ENCODE data around the gene CDC42EP5.
"Not testable (repeated sequence)": the region's sequence is repeated elsewhere in the genome, so short reads cannot be mapped to it uniquely, and the experiment has no call there.

CDC42EP5 gene

GRCh38 chr19:54448774-54449700 lies 24.1 kb downstream of the CDC42EP5 start, which contains the start of gene LENG8:
TSS of gene LENG8 (plus strand) at chr19:54449199. CDS start at chr19:54451345, 2,146 bp downstream.
- peak within 1 kb of the TSS; percentile 86 to 97 for H3K9ac ChIP-seq (ENCODE audit: low read depth in 1 of 2, low read length in 2 of 2)
- peak within 1 kb of the TSS; percentile 91 to 96 for H3K4me3 ChIP-seq (ENCODE audit: low read length in 2 of 2)
- no peaks in the 10 kb centered on the region for H3K9me3 ChIP-seq (ENCODE audit: control insufficient read depth in 2 of 2, low read length in 2 of 2)
- peaks cover 29 to 30% of the 10 kb centered on the region in 2 donors for H3K4me1 ChIP-seq (ENCODE audit: control insufficient read depth in 2 of 2, insufficient read depth in 2 of 2, low read length in 2 of 2)
- H3K27ac ChIP-seq (ENCODE audit: low read depth in 2 of 2, low read length in 2 of 2): peak within 1 kb of the TSS; percentile 97 to 99
- no peaks in the 10 kb centered on the region for H3K27me3 ChIP-seq (ENCODE audit: control insufficient read depth in 2 of 2, insufficient read depth in 2 of 2, low read length in 2 of 2)
- peaks cover 23 to 32% of the 10 kb centered on the region in 2 donors for H3K36me3 ChIP-seq (ENCODE audit: control insufficient read depth in 2 of 2, insufficient read depth in 2 of 2, low read length in 2 of 2)

DNA sequence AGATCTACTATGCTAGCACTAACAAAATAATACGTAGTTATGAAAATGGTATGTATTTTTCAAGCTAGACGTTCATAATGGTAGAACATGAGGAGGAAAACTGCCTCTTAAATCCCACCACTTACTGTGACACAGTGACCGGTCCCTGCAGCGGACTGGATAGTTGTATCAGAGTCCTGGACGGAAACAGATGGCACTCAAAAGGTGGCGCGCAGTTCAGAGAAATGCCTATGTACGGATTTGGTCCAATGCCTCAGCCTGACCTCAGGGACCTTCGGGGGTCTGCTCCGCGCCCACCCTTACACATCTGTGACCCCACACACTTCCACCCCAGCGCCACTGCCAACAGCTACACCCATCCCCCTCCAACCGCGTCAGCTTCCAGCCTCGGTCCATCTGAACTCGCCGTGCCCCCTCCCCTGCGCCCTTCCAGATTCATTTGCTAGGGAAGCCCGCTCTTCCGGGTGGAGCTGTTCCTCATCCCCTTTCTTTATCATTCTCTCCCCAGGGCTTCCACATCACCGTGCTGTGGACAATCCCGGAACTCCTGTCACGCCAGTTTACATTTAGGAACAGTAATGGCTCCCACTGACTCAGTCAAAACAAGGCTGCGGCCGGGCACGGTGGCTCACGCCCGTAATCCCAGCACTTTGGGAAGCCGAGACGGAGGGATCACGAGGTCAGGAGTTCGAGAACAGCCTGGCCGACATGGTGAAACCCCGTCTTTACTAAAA lies 24.9 kb downstream of the CDC42EP5 start:
- Histone ChIP-seq H3K4me3 (ENCODE audit: low read length in 2 of 2) (peak overlapping the region; percentile 91 to 96), H3K36me3 (ENCODE audit: control insufficient read depth in 2 of 2, insufficient read depth in 2 of 2, low read length in 2 of 2) (peaks cover 15 to 24% of the 10 kb centered on the region in 2 donors), H3K9me3 (ENCODE audit: control insufficient read depth in 2 of 2, low read length in 2 of 2) (no peaks in the 10 kb centered on the region), H3K9ac (ENCODE audit: low read depth in 1 of 2, low read length in 2 of 2) (peak overlapping the region; percentile 86 to 97), H3K4me1 (ENCODE audit: control insufficient read depth in 2 of 2, insufficient read depth in 2 of 2, low read length in 2 of 2) (peaks cover 29 to 30% of the 10 kb centered on the region in 2 donors), H3K27ac (ENCODE audit: low read depth in 2 of 2, low read length in 2 of 2) (peak overlapping the region; percentile 97 to 99), H3K27me3 (ENCODE audit: control insufficient read depth in 2 of 2, insufficient read depth in 2 of 2, low read length in 2 of 2) (no peaks in the 10 kb centered on the region)

GRCh38 chr19:54446349-54446748 lies 26.7 kb downstream of the CDC42EP5 start:
- peaks cover 24 to 30% of the 10 kb centered on the region in 2 donors for H3K4me1 ChIP-seq (ENCODE audit: control insufficient read depth in 2 of 2, insufficient read depth in 2 of 2, low read length in 2 of 2)
- H3K9me3 ChIP-seq (ENCODE audit: control insufficient read depth in 2 of 2, low read length in 2 of 2); H3K4me3 ChIP-seq (ENCODE audit: low read length in 2 of 2); H3K27ac ChIP-seq (ENCODE audit: low read depth in 2 of 2, low read length in 2 of 2); H3K9ac ChIP-seq (ENCODE audit: low read depth in 1 of 2, low read length in 2 of 2); H3K36me3 ChIP-seq (ENCODE audit: control insufficient read depth in 2 of 2, insufficient read depth in 2 of 2, low read length in 2 of 2); H3K27me3 ChIP-seq (ENCODE audit: control insufficient read depth in 2 of 2, insufficient read depth in 2 of 2, low read length in 2 of 2): not testable (repeated sequence)

DNA sequence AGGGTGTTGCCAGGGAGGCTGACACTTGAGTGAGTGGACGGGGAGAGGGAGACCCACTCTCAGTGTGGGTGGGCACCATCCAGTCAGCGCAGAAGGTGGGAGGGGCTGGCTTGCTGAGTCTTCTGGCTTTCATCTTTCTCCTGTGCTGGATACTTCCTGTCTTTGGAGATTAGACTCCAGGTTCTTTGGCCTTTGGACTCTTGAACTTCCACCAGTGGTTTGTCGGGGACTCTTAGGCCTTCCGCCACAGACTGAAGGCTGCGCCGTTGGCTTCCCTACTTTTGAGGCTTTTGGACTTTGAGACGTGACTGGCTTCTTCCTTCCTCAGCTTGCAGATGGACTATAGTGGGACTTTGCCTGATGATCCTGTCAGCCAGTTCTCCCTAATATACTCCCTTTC lies 28.4 kb downstream of the CDC42EP5 start:
- Histone ChIP-seq H3K27ac (ENCODE audit: low read depth in 2 of 2, low read length in 2 of 2) (peak overlapping the region in 1 of 2 donors; percentile 32), H3K27me3 (ENCODE audit: control insufficient read depth in 2 of 2, insufficient read depth in 2 of 2, low read length in 2 of 2) (no peaks in the 10 kb centered on the region), H3K4me3 (ENCODE audit: low read length in 2 of 2) (no peak overlapping the region), H3K9ac (ENCODE audit: low read depth in 1 of 2, low read length in 2 of 2) (no peak overlapping the region), H3K36me3 (ENCODE audit: control insufficient read depth in 2 of 2, insufficient read depth in 2 of 2, low read length in 2 of 2) (peaks cover 0 to 5% of the 10 kb centered on the region in 2 donors), H3K9me3 (ENCODE audit: control insufficient read depth in 2 of 2, low read length in 2 of 2) (no peaks in the 10 kb centered on the region), H3K4me1 (ENCODE audit: control insufficient read depth in 2 of 2, insufficient read depth in 2 of 2, low read length in 2 of 2) (peaks cover 8 to 14% of the 10 kb centered on the region in 2 donors)

- H3K27me3 ChIP-seq (ENCODE audit: control insufficient read depth in 2 of 2, insufficient read depth in 2 of 2, low read length in 2 of 2): no peaks in the 10 kb centered on the region
- no peak overlapping the region for H3K4me3 ChIP-seq (ENCODE audit: low read length in 2 of 2)
- no peaks in the 10 kb centered on the region for H3K9me3 ChIP-seq (ENCODE audit: control insufficient read depth in 2 of 2, low read length in 2 of 2)
- no peak overlapping the region for H3K27ac ChIP-seq (ENCODE audit: low read depth in 2 of 2, low read length in 2 of 2)
- H3K9ac ChIP-seq (ENCODE audit: low read depth in 1 of 2, low read length in 2 of 2): no peak overlapping the region
- peaks cover 0 to 8% of the 10 kb centered on the region in 2 donors for H3K36me3 ChIP-seq (ENCODE audit: control insufficient read depth in 2 of 2, insufficient read depth in 2 of 2, low read length in 2 of 2)
- H3K4me1 ChIP-seq (ENCODE audit: control insufficient read depth in 2 of 2, insufficient read depth in 2 of 2, low read length in 2 of 2): peaks cover 5 to 6% of the 10 kb centered on the region in 2 donors
Measured at GRCh38 chr19:54440641-54441040, 32.5 kb downstream of the CDC42EP5 start.

- H3K27ac ChIP-seq (ENCODE audit: low read depth in 2 of 2, low read length in 2 of 2): no peak overlapping the region
- no peak overlapping the region for H3K9ac ChIP-seq (ENCODE audit: low read depth in 1 of 2, low read length in 2 of 2)
- peaks cover 0 to 3% of the 10 kb centered on the region in 2 donors for H3K4me1 ChIP-seq (ENCODE audit: control insufficient read depth in 2 of 2, insufficient read depth in 2 of 2, low read length in 2 of 2)
- H3K27me3 ChIP-seq (ENCODE audit: control insufficient read depth in 2 of 2, insufficient read depth in 2 of 2, low read length in 2 of 2): peaks cover 0 to 3% of the 10 kb centered on the region in 2 donors
- H3K4me3 ChIP-seq (ENCODE audit: low read length in 2 of 2): no peak overlapping the region
- peaks cover 0 to 8% of the 10 kb centered on the region in 2 donors for H3K36me3 ChIP-seq (ENCODE audit: control insufficient read depth in 2 of 2, insufficient read depth in 2 of 2, low read length in 2 of 2)
- H3K9me3 ChIP-seq (ENCODE audit: control insufficient read depth in 2 of 2, low read length in 2 of 2): no peaks in the 10 kb centered on the region
Measured at GRCh38 chr19:54439174-54439851, 33.8 kb downstream of the CDC42EP5 start.

DNA sequence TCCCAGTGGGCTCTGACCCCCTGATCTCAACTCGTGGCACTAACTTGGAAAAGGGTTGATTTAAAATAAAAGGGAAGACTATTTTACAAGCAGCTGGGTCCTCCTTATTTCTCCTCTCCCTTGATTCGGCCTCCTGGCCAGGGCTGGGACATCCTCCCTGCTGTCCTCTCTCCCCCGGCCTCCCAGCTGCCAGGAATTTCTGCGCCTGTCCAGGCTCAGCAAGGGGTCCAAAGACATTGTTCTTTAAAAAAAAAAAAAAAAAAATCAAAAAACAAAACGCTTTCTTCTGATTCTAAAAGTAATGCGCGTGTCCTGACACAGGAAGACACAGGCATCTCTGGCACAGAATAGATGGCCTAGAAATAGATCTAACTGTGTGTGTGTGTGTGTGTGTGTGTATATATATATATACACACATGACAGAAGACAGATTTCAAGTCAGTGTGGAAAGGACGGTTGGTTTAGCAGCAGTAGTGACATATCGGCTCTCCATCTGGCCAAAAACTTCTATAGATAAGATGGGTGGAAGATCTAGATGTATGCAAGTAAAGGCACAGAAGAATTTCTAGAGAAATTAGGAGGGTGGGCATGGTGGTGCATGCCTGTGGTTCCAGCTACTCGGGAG lies 36.4 kb downstream of the CDC42EP5 start:
- H3K27ac ChIP-seq (ENCODE audit: low read depth in 2 of 2, low read length in 2 of 2): no peak overlapping the region
- peaks cover 0 to 8% of the 10 kb centered on the region in 2 donors for H3K36me3 ChIP-seq (ENCODE audit: control insufficient read depth in 2 of 2, insufficient read depth in 2 of 2, low read length in 2 of 2)
- no peaks in the 10 kb centered on the region for H3K9me3 ChIP-seq (ENCODE audit: control insufficient read depth in 2 of 2, low read length in 2 of 2)
- no peak overlapping the region for H3K9ac ChIP-seq (ENCODE audit: low read depth in 1 of 2, low read length in 2 of 2)
- H3K4me1 ChIP-seq (ENCODE audit: control insufficient read depth in 2 of 2, insufficient read depth in 2 of 2, low read length in 2 of 2): peaks cover 0 to 3% of the 10 kb centered on the region in 2 donors
- H3K4me3 ChIP-seq (ENCODE audit: low read length in 2 of 2): no peak overlapping the region
- peaks cover 7% of the 10 kb centered on the region in 2 donors for H3K27me3 ChIP-seq (ENCODE audit: control insufficient read depth in 2 of 2, insufficient read depth in 2 of 2, low read length in 2 of 2)

DNA sequence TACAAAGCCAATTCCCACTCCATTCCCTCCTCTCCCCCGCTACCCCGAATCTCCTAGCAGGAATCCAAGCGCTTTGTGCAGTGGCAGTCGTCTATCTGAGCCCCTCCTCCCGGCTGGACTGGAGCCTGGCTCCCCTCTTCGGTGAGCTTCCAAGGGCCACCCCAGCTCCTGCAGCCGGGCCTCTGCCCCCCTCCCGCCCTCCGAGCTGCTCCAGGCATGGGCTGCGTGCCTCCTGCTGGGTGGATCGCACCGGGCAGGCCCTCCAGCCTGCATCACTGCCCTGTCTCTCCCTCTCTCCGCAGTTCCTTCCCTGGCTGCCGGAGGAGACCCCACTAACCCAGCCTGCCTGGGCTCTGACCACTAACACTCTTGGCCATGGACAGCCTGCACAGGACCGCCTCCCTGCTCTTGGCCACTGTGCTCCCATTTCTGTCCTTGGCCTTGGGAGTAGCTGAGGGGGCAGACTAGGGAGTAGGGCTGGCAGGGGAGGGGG lies 37.0 kb downstream of the CDC42EP5 start:
- Histone ChIP-seq H3K27me3 (ENCODE audit: control insufficient read depth in 2 of 2, insufficient read depth in 2 of 2, low read length in 2 of 2) (peaks cover 7 to 10% of the 10 kb centered on the region in 2 donors), H3K4me3 (ENCODE audit: low read length in 2 of 2) (no peak overlapping the region), H3K9me3 (ENCODE audit: control insufficient read depth in 2 of 2, low read length in 2 of 2) (no peaks in the 10 kb centered on the region), H3K9ac (ENCODE audit: low read depth in 1 of 2, low read length in 2 of 2) (no peak overlapping the region), H3K36me3 (ENCODE audit: control insufficient read depth in 2 of 2, insufficient read depth in 2 of 2, low read length in 2 of 2) (peaks cover 0 to 8% of the 10 kb centered on the region in 2 donors), H3K4me1 (ENCODE audit: control insufficient read depth in 2 of 2, insufficient read depth in 2 of 2, low read length in 2 of 2) (peaks cover under 1 to 3% of the 10 kb centered on the region in 2 donors), H3K27ac (ENCODE audit: low read depth in 2 of 2, low read length in 2 of 2) (no peak overlapping the region)

DNA sequence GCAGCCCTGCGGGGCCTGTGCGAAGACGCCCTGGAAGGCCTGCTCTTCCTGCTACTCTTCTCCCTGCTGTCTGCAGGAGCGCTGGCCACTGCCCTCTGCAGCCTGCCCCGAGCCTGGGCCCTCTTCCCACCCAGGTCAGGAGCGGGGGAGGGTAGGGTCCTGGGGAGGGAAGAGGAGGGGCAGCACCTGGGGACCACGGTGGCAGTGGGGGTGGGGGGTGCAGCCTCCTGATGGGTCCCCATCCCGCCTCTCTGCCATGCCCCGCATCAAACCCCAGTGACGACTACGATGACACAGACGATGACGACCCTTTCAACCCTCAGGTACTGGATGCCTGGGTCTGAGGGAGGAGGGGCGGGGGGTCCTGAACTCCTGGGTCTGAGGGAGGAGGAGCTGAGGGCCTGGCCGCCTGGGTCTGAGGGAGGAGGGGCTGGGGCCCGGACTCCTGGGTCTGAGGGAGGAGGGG lies 37.5 kb downstream of the CDC42EP5 start:
- H3K9me3 ChIP-seq (ENCODE audit: control insufficient read depth in 2 of 2, low read length in 2 of 2): no peaks in the 10 kb centered on the region
- H3K27ac ChIP-seq (ENCODE audit: low read depth in 2 of 2, low read length in 2 of 2): no peak overlapping the region
- peaks cover 2 to 3% of the 10 kb centered on the region in 2 donors for H3K4me1 ChIP-seq (ENCODE audit: control insufficient read depth in 2 of 2, insufficient read depth in 2 of 2, low read length in 2 of 2)
- no peak overlapping the region for H3K4me3 ChIP-seq (ENCODE audit: low read length in 2 of 2)
- H3K36me3 ChIP-seq (ENCODE audit: control insufficient read depth in 2 of 2, insufficient read depth in 2 of 2, low read length in 2 of 2): peaks cover 0 to 6% of the 10 kb centered on the region in 2 donors
- peaks cover 7 to 10% of the 10 kb centered on the region in 2 donors for H3K27me3 ChIP-seq (ENCODE audit: control insufficient read depth in 2 of 2, insufficient read depth in 2 of 2, low read length in 2 of 2)
- no peak overlapping the region for H3K9ac ChIP-seq (ENCODE audit: low read depth in 1 of 2, low read length in 2 of 2)

Measured in mucosa of rectum (tissue), 2 donors.